Liver (tissue), 3 donors: Measurements from ENCODE around the gene RSBN1.

Experiments
- GABPA ChIP-seq, 2 donors: IDR thresholded peaks in 1 of 2; conservative IDR thresholded peaks in 1 of 2; 2 replicates each; pipeline ENCODE4 v1.6.1; 2016; ENCODE audit warnings: antibody characterized with exemption in 2 of 2, mild to moderate bottlenecking in 1 of 2, moderate library complexity in 1 of 2
- HNF4G ChIP-seq: IDR thresholded peaks from 2 replicates; pipeline ENCODE4 v1.6.1; 2016; ENCODE audit warnings: antibody characterized with exemption
- TF ChIP-seq, protein P1 (sequence below): fragments of 150-350 bp; IDR thresholded peaks from 2 replicates; pipeline ENCODE4 v1.5.1; 2017; ENCODE audit warnings: improper control_type of control experiment, low read depth, low read length; ENCODE audit not compliant: missing input control
- TF ChIP-seq, protein P2 (sequence below): IDR thresholded peaks from 2 replicates; pipeline ENCODE4 v1.6.1; 2016; ENCODE audit warnings: antibody characterized with exemption
- TF ChIP-seq, protein P3 (sequence below): IDR thresholded peaks from 2 replicates; pipeline ENCODE4 v1.6.1; 2016; ENCODE audit warnings: antibody characterized with exemption
- donor health status: healthy.
- donor health status: healthy.

DNA sequence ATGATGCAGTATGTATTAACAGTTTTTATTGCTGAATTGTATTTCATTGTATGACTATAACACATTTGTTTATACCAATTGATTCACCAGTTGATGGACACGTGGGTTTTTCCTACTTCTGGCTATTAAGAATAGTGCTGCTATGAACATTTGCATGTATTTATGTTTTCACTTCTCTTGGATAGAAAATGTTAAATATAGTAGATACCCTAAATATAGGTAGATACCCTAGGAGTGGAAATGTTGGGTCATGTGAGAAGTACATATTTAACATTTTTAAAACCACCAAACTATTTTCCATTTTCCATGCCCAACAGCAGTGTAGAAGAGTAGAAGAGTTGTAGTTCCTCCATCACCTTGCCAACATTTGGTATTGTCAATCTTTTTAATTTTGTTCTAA, 60.8 kb downstream of the RSBN1 start:
- TF ChIP-seq, protein P1, sequence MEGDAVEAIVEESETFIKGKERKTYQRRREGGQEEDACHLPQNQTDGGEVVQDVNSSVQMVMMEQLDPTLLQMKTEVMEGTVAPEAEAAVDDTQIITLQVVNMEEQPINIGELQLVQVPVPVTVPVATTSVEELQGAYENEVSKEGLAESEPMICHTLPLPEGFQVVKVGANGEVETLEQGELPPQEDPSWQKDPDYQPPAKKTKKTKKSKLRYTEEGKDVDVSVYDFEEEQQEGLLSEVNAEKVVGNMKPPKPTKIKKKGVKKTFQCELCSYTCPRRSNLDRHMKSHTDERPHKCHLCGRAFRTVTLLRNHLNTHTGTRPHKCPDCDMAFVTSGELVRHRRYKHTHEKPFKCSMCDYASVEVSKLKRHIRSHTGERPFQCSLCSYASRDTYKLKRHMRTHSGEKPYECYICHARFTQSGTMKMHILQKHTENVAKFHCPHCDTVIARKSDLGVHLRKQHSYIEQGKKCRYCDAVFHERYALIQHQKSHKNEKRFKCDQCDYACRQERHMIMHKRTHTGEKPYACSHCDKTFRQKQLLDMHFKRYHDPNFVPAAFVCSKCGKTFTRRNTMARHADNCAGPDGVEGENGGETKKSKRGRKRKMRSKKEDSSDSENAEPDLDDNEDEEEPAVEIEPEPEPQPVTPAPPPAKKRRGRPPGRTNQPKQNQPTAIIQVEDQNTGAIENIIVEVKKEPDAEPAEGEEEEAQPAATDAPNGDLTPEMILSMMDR = no peak
- TF ChIP-seq, protein P2, sequence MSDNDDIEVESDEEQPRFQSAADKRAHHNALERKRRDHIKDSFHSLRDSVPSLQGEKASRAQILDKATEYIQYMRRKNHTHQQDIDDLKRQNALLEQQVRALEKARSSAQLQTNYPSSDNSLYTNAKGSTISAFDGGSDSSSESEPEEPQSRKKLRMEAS = no peak
- TF ChIP-seq GABPA (IDR thresholded peaks at IDR 0.05 in 1 of 2, conservative IDR thresholded peaks at IDR 0.05 in 1 of 2) (no peak), HNF4G (no peak)
- TF ChIP-seq, protein P3, sequence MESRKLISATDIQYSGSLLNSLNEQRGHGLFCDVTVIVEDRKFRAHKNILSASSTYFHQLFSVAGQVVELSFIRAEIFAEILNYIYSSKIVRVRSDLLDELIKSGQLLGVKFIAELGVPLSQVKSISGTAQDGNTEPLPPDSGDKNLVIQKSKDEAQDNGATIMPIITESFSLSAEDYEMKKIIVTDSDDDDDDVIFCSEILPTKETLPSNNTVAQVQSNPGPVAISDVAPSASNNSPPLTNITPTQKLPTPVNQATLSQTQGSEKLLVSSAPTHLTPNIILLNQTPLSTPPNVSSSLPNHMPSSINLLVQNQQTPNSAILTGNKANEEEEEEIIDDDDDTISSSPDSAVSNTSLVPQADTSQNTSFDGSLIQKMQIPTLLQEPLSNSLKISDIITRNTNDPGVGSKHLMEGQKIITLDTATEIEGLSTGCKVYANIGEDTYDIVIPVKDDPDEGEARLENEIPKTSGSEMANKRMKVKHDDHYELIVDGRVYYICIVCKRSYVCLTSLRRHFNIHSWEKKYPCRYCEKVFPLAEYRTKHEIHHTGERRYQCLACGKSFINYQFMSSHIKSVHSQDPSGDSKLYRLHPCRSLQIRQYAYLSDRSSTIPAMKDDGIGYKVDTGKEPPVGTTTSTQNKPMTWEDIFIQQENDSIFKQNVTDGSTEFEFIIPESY = no peak
